SK-N-SH (cell line): ENCODE data around the gene GRPEL2. TPM values are rescaled to one million over a fixed set of nuclear protein-coding genes. Genes with fewer than 3 reads are reported as not detected.

Source experiments
- FOSL2 ChIP-seq: IDR thresholded peaks from 2 replicates; pipeline ENCODE4 v1.4.0; 2012; ENCODE audit warnings: low read depth, mild to moderate bottlenecking, moderate library complexity, borderline replicate concordance
- GATA2 ChIP-seq: sonication (generic); formaldehyde crosslinking; IDR thresholded peaks from 2 replicates; pipeline ENCODE4 v1.5.0; 2020; ENCODE audit warnings: mild to moderate bottlenecking, missing genetic modification reagents
- MEF2A ChIP-seq: IDR thresholded peaks from 2 replicates; pipeline ENCODE4 v1.4.0; 2012; ENCODE audit warnings: low read depth, borderline replicate concordance
- NRF1 ChIP-seq: IDR thresholded peaks from 2 replicates; pipeline ENCODE4 v1.6.1; 2012; ENCODE audit warnings: low read depth, mild to moderate bottlenecking, low read length
- polyA plus RNA-seq, 3 experiments: library from polyadenylated mRNA; depleted of rRNA; stranded (reverse); fragments of >200 nt; gene quantifications; 2 replicates each; pipeline ENCODE4 v1.2.3, GENCODE V29; 2012

GRPEL2 gene
- polyA plus RNA-seq, 1 of the 3 experiments (the other 2 are of a cell fraction): 4.6 TPM

GRCh38 chr5:149402291-149402690, 57.0 kb downstream of the GRPEL2 start (continued):
- no peak for TF ChIP-seq FOSL2
- no peak for TF ChIP-seq NRF1
- TF ChIP-seq GATA2: no peak
- no peak for TF ChIP-seq MEF2A

Other genes with a start within 250 kb of the GRPEL2 start
- 5.2 and 5.9 TPM in 2 replicates for gene ABLIM3, start 204.0 kb upstream of the GRPEL2 start, polyA plus RNA-seq (2012; rRNA removed)
- gene AFAP1L1, start 73.6 kb upstream of the GRPEL2 start, polyA plus RNA-seq (2012; rRNA removed): 0.82 and 0.89 TPM in 2 replicates
- 17.4 and 17.5 TPM in 2 replicates for gene PCYOX1L, start 12.5 kb downstream of the GRPEL2 start, polyA plus RNA-seq (2012; rRNA removed)
- gene IL17B, start 33.8 kb downstream of the GRPEL2 start, polyA plus RNA-seq (2012; rRNA removed): 0.16 TPM in 1 of 2 replicates, not detected in the other
- gene CSNK1A1, start 205.9 kb downstream of the GRPEL2 start, polyA plus RNA-seq (2012; rRNA removed): 70.7 and 96.6 TPM in 2 replicates
- 0.94 and 1.3 TPM in 2 replicates for gene ARHGEF37, start 236.0 kb downstream of the GRPEL2 start, polyA plus RNA-seq (2012; rRNA removed)